ENCODE data around the gene NTRK2. TPM values are rescaled to one million over a fixed set of nuclear protein-coding genes. Genes with fewer than 3 reads are reported as not detected.

The NTRK2 gene
- total RNA-seq, 1 experiment from 2014 or later, result not detected

GRCh38 chr9:84900421-84900820 is 230.9 kb downstream of the NTRK2 start:
- Histone ChIP-seq H3K27ac (ENCODE audit: low read depth, low read length) (no peak overlapping the region), H3K9ac (ENCODE audit: low read length) (no peak overlapping the region), H4K20me1 (ENCODE audit: insufficient read depth) (no peaks in the 10 kb centered on the region), H2AFZ (ENCODE audit: low read depth, low read length, poor library complexity, severe bottlenecking) (no peak overlapping the region), H3K9me3 (ENCODE audit: control insufficient read depth in 1 of 2, insufficient read depth in 1 of 2, low read depth in 1 of 2, low read length in 2 of 2) (no peaks in the 10 kb centered on the region), H3K4me1 (ENCODE audit: control insufficient read depth in 1 of 2, insufficient read depth in 2 of 2, low read length in 2 of 2) (no peaks in the 10 kb centered on the region), H3K9me2 (ENCODE audit: insufficient read depth) (no peaks in the 10 kb centered on the region), H3K79me2 (ENCODE audit: insufficient read depth, low read length) (no peaks in the 10 kb centered on the region), H3K36me3 (ENCODE audit: control insufficient read depth in 1 of 2, insufficient read depth in 2 of 2, low read length in 2 of 2) (no peaks in the 10 kb centered on the region; a peak in 1 of 4 replicates), H3K4me3 (replicated peaks in 1 of 2; ENCODE audit: low read depth in 1 of 2, low read length in 2 of 2) (no peak overlapping the region), H3K4me2 (ENCODE audit: low read length) (no peak overlapping the region), H3K27me3 (ENCODE audit: insufficient read depth, low read length) (peaks cover 23% of the 10 kb centered on the region)
- intact Hi-C loops (cut with micrococcal nuclease), result no loop called here
- DNase-seq (ENCODE audit: low read depth, low spot score) (no peak), ATAC-seq (no peak)
- TF ChIP-seq CTCF (IDR thresholded peaks at IDR 0.05 in 2 of 3, conservative IDR thresholded peaks at IDR 0.05 in 1 of 3; ENCODE audit: borderline replicate concordance in 1 of 3, insufficient read depth in 1 of 3, low read depth in 2 of 3, low read length in 2 of 3) (no peak), ATF3 (IDR thresholded peaks at IDR 0.05) (no peak), YY1 (IDR thresholded peaks at IDR 0.05; ENCODE audit: extremely low read depth, insufficient replicate concordance, low read depth, low read length) (no peak), CEBPB (IDR thresholded peaks at IDR 0.05; ENCODE audit: low read depth) (no peak), ZBTB33 (IDR thresholded peaks at IDR 0.05; ENCODE audit: extremely low read depth, insufficient replicate concordance, low read length) (no peak), ZFX (IDR thresholded peaks at IDR 0.05) (no peak), EGR1 (IDR thresholded peaks at IDR 0.05; ENCODE audit: low read depth) (no peak), MAX (IDR thresholded peaks at IDR 0.05) (no peak), TCF7L2 (IDR thresholded peaks at IDR 0.05; ENCODE audit: borderline replicate concordance, extremely low read depth, insufficient read depth, insufficient read length) (no peak)
- CTCF ChIA-PET, result no interaction called here
- BruUV-seq (replicated peaks), result no TSS peak
- POLR2A ChIA-PET, result no interaction called here
- RAD21 ChIA-PET (ENCODE audit: low non-redundant PET in 1 of 2, low total read pairs in 2 of 2, uncharacterized antibody in 2 of 2, unreplicated experiment in 2 of 2), result no interaction called here

Data from HCT116 (cell line).